NOMO-1 treated with dmso at 0.1 percent for 144 hours (cell line): ENCODE data around the gene CTNND2.

Experiments used
- DNase-seq: peaks from one replicate; lab custom pipeline; 2025; ENCODE audit not compliant: unreplicated experiment; lab: John Stamatoyannopoulos, UW

CTNND2 gene

GRCh38 chr5:11599499-11599898 lies 304.7 kb downstream of the CTNND2 start:
- DNase-seq: no peak

- DNase-seq: no peak
Observed at GRCh38 chr5:11596657-11597071, 307.6 kb downstream of the CTNND2 start.

- DNase-seq: no peak
Observed at GRCh38 chr5:11596185-11596584, 308.1 kb downstream of the CTNND2 start.

GRCh38 chr5:11595045-11595444 lies 309.2 kb downstream of the CTNND2 start:
- DNase-seq: no peak

GRCh38 chr5:11594021-11594420 lies 310.2 kb downstream of the CTNND2 start:
- DNase-seq: no peak

- DNase-seq: no peak
Observed at GRCh38 chr5:11590475-11590874, 313.8 kb downstream of the CTNND2 start.

GRCh38 chr5:11588803-11589202 lies 315.4 kb downstream of the CTNND2 start:
- DNase-seq: no peak

- DNase-seq: no peak
Observed at GRCh38 chr5:11584017-11584416, 320.2 kb downstream of the CTNND2 start.

- no peak for DNase-seq
Observed at GRCh38 chr5:11579351-11579750, 324.9 kb downstream of the CTNND2 start.

GRCh38 chr5:11574787-11575186 lies 329.5 kb downstream of the CTNND2 start:
- no peak for DNase-seq

- DNase-seq: no peak
Observed at GRCh38 chr5:11573140-11573992, 330.9 kb downstream of the CTNND2 start.

- no peak for DNase-seq
Observed at GRCh38 chr5:11564706-11565105, 339.5 kb downstream of the CTNND2 start.

GRCh38 chr5:11563822-11564221 lies 340.4 kb downstream of the CTNND2 start:
- DNase-seq: no peak

GRCh38 chr5:11560915-11561697 lies 343.1 kb downstream of the CTNND2 start:
- DNase-seq: no peak

GRCh38 chr5:11557063-11557462 lies 347.2 kb downstream of the CTNND2 start:
- DNase-seq: no peak

- no peak for DNase-seq
Observed at GRCh38 chr5:11555171-11555570, 349.1 kb downstream of the CTNND2 start.

GRCh38 chr5:11547730-11548129 lies 356.5 kb downstream of the CTNND2 start:
- DNase-seq: no peak

GRCh38 chr5:11547140-11547539 lies 357.1 kb downstream of the CTNND2 start:
- no peak for DNase-seq

GRCh38 chr5:11540112-11540511 lies 364.1 kb downstream of the CTNND2 start:
- no peak for DNase-seq

GRCh38 chr5:11531811-11532555 lies 372.3 kb downstream of the CTNND2 start:
- no peak for DNase-seq

- DNase-seq: no peak
Observed at GRCh38 chr5:11528720-11529119, 375.5 kb downstream of the CTNND2 start.
